ENCODE results near the gene CCNDBP1.
A peak's percentile ranks its signal among the peaks of the same experiment; 100 is the strongest.

Gene CCNDBP1

GRCh38 chr15:43209059-43209824, 24.0 kb downstream of the CCNDBP1 start:
- TF ChIP-seq GATA2 (IDR thresholded peaks at IDR 0.05; ENCODE audit: low read depth, low read length) = no peak
- TF ChIP-seq GATA3 (IDR thresholded peaks at IDR 0.05; ENCODE audit: low read depth, low read length) = no peak

- TF ChIP-seq GATA3 (IDR thresholded peaks at IDR 0.05; ENCODE audit: low read depth, low read length) (no peak), GATA2 (IDR thresholded peaks at IDR 0.05; ENCODE audit: low read depth, low read length) (no peak)
Measured at GRCh38 chr15:43210172-43210745, 25.1 kb downstream of the CCNDBP1 start.

GRCh38 chr15:43210807-43211206, 25.6 kb downstream of the CCNDBP1 start:
- no peak for TF ChIP-seq GATA2 (IDR thresholded peaks at IDR 0.05; ENCODE audit: low read depth, low read length)
- TF ChIP-seq GATA3 (IDR thresholded peaks at IDR 0.05; ENCODE audit: low read depth, low read length) = no peak

GRCh38 chr15:43211224-43211735, 26.1 kb downstream of the CCNDBP1 start:
- TF ChIP-seq GATA2 (IDR thresholded peaks at IDR 0.05; ENCODE audit: low read depth, low read length) (no peak), GATA3 (IDR thresholded peaks at IDR 0.05; ENCODE audit: low read depth, low read length) (no peak)

- TF ChIP-seq GATA3 (IDR thresholded peaks at IDR 0.05; ENCODE audit: low read depth, low read length) (no peak), GATA2 (IDR thresholded peaks at IDR 0.05; ENCODE audit: low read depth, low read length) (no peak)
Measured at GRCh38 chr15:43212299-43212698, 27.1 kb downstream of the CCNDBP1 start.

- TF ChIP-seq GATA3 (IDR thresholded peaks at IDR 0.05; ENCODE audit: low read depth, low read length) = no peak
- no peak for TF ChIP-seq GATA2 (IDR thresholded peaks at IDR 0.05; ENCODE audit: low read depth, low read length)
Measured at GRCh38 chr15:43212951-43213350, 27.7 kb downstream of the CCNDBP1 start.

GRCh38 chr15:43213466-43213865, 28.3 kb downstream of the CCNDBP1 start:
- no peak for TF ChIP-seq GATA3 (IDR thresholded peaks at IDR 0.05; ENCODE audit: low read depth, low read length)

- TF ChIP-seq GATA2 (IDR thresholded peaks at IDR 0.05; ENCODE audit: low read depth, low read length) = no peak
- TF ChIP-seq GATA3 (IDR thresholded peaks at IDR 0.05; ENCODE audit: low read depth, low read length) = no peak
Measured at GRCh38 chr15:43214169-43214568, 29.0 kb downstream of the CCNDBP1 start.

GRCh38 chr15:43214592-43215295, 29.5 kb downstream of the CCNDBP1 start:
- no peak for TF ChIP-seq GATA2 (IDR thresholded peaks at IDR 0.05; ENCODE audit: low read depth, low read length)
- no peak for TF ChIP-seq GATA3 (IDR thresholded peaks at IDR 0.05; ENCODE audit: low read depth, low read length)

GRCh38 chr15:43215961-43216360, 30.8 kb downstream of the CCNDBP1 start:
- TF ChIP-seq GATA2 (IDR thresholded peaks at IDR 0.05; ENCODE audit: low read depth, low read length) = no peak
- TF ChIP-seq GATA3 (IDR thresholded peaks at IDR 0.05; ENCODE audit: low read depth, low read length) = no peak

GRCh38 chr15:43218908-43219706, 33.9 kb downstream of the CCNDBP1 start:
- TF ChIP-seq GATA3 (IDR thresholded peaks at IDR 0.05; ENCODE audit: low read depth, low read length) = no peak
- peak; percentile 70 for TF ChIP-seq GATA2 (IDR thresholded peaks at IDR 0.05; ENCODE audit: low read depth, low read length)

GRCh38 chr15:43219929-43220928, 35.0 kb downstream of the CCNDBP1 start:
- no peak for TF ChIP-seq GATA2 (IDR thresholded peaks at IDR 0.05; ENCODE audit: low read depth, low read length)

GRCh38 chr15:43220991-43221403, 35.8 kb downstream of the CCNDBP1 start, which contains the start of gene EPB42:
TSS of gene EPB42 (minus strand) at chr15:43221018. CDS start at chr15:43220825, 193 bp downstream.
- TF ChIP-seq GATA3 (IDR thresholded peaks at IDR 0.05; ENCODE audit: low read depth, low read length) = no peak
- TF ChIP-seq GATA2 (IDR thresholded peaks at IDR 0.05; ENCODE audit: low read depth, low read length) = no peak
